Limb (tissue), 2 donors: ENCODE results near the gene CATSPER2.
"Not testable (repeated sequence)": the region's sequence is repeated elsewhere in the genome, so short reads cannot be mapped to it uniquely, and the experiment has no call there.

Experiments
- DNase-seq, 2 donors: peaks; one replicate each; pipeline ENCODE4 v3.0.0-alpha.2; 2016; ENCODE audit errors: extremely low spot score in 2 of 2

The CATSPER2 gene

GRCh38 chr15:43593328-43594190 is 55.1 kb downstream of the CATSPER2 start, which contains the start of gene CKMT1B:
TSS of gene CKMT1B (plus strand) at chr15:43594027. CDS start at chr15:43594219, 192 bp downstream.
- DNase-seq, result not testable (repeated sequence)

- not testable (repeated sequence) for DNase-seq
Measured at GRCh38 chr15:43592841-43593240, 55.8 kb downstream of the CATSPER2 start.

- not testable (repeated sequence) for DNase-seq
Measured at GRCh38 chr15:43589778-43590466, 58.7 kb downstream of the CATSPER2 start, which contains the start of gene PPIP5K1. TSS of gene PPIP5K1 (minus strand) at chr15:43590208. CDS start at chr15:43584504, 5,704 bp downstream.
